Activated CD4-positive, alpha-beta T cell treated with anti-CD3 and anti-CD28 coated beads, Interleukin-2, amount 50 U/mL, for 24 hours (primary cell): ENCODE measurements around the gene CFAP91.

Experiments
- DNase-seq, 2 donors: peaks; one replicate each; pipeline ENCODE4 v3.0.0-alpha.2; 2020; ENCODE audit warnings: low read depth in 1 of 2, low spot score in 1 of 2

Gene CFAP91

GRCh38 chr3:119702530-119703527 lies at the start of gene CFAP91:
CFAP91 (plus strand) TSS chr3:119703022; CDS start chr3:119703099, 77 bp downstream.
- DNase-seq = peak; percentile 53 to 70

DNA sequence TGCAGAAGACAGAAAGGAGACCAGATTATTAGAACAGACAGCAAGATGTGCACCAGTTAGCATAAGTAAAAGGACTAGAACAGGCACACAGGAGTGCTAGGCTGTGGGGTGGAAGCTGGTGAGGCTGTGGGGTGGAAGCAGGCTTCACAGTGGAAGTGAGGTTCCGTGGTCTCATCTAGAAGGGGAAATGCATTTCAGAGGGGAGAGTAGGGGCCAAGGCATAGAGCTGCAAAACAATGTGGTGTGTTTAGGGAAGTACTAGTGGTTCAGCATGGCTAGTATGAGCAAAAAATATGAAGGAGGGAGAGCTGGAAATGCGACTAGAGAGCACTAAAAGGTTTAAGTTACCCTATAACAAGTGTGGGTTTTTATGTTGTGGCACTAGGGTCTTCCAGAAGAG lies 48.9 kb upstream of the CFAP91 start:
- DNase-seq = no peak

GRCh38 chr3:119657887-119658702 lies 44.7 kb upstream of the CFAP91 start:
- DNase-seq = no peak

DNA sequence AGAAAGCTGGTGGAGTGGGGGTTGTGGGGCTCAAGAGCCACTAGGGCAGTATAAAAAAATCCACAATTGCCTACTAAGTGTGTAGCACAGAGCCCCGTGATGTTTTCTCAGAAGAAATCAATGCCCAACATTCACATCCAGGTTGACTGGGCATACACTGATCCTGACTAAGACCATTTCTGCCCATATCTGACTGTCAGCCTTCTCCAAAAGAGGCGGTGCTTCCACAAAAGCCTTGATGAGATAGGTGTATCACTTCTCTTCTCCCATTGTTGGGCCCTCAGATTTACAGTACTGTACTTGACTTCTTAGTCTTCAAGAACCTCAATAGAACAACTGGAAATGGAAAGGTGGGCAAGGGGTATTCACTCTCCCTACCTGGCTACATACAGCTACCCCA lies 43.8 kb upstream of the CFAP91 start:
- DNase-seq = no peak

DNA sequence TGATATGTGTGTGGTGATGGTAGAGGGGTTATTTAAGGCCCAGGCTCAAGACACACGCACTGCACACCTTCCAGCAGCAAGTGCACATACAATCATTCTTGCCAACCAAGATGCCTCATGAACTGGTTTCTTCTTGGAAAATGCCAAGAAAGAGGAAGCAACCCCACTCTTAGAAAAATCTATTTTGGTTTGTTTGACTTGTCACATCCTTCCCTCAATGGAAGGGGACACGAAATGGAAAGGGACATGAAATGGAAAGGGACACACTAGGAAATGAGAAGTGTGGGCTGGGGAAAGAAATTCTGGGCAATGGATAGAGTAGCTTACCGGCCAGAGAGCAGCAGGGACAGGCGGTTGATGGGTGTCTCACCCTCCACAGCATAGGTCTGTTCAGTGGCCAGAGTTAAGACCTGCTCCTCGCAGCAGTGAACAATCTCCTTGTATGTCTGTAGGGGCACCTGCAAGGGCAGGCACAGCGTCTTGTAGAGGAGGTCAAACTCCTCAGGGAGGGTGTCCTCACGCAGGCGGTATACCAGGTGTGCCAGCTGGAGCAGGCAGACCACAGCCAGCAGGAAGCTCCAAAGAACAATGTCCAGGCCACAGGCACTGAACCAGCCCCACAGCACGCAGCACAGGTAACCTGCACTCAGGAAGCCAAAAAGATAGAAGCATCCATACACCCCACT lies 43.1 kb upstream of the CFAP91 start:
- no peak for DNase-seq

GRCh38 chr3:119660474-119661440 lies 42.1 kb upstream of the CFAP91 start, which contains the start of gene POPDC2:
POPDC2 (minus strand) TSS chr3:119660589; CDS start chr3:119660423, 166 bp downstream.
- DNase-seq = no peak

DNA sequence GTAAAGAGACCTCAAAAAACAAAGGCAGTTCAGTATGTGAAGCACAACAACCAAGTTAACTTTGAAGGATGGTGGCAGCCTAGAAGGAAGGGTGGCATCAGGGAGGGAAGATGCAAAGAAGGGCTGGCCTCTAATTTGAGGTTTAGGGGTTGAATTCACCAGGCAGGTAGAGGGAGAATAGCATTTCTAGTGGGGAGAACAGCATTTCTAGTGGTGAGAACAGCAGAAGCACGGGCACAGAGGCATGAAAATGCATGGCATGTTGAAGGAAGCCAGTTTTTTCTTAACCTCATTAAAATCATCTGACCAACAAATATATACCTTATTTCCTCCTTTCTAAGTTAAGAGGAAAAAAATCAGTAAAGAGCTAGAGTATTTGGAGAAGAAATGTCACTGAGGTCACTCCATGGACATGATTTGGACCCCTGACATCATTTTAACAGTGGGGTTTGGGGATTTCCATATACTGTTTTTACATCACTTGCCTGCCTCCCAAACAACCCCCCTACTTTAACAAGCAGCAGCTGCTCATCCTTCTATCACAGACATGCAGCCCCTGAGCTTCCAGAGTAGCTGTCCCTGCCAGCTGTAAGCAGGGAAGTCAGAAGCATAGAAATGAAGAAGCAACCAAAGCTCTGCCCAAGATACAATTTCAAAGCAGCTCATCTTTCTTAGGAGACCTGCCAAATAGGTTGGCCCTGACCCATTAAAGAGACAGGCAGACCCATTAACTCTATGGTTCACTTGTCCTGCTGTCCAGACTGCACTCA lies 40.0 kb upstream of the CFAP91 start:
- DNase-seq = no peak

GRCh38 chr3:119663885-119664284 lies 38.9 kb upstream of the CFAP91 start:
- DNase-seq = no peak

- DNase-seq = no peak
Measured at GRCh38 chr3:119664370-119664769, 38.5 kb upstream of the CFAP91 start.

- DNase-seq = no peak
Measured at GRCh38 chr3:119664850-119665379, 37.9 kb upstream of the CFAP91 start.

- DNase-seq = no peak
Measured at GRCh38 chr3:119665954-119666559, 36.8 kb upstream of the CFAP91 start.

DNA sequence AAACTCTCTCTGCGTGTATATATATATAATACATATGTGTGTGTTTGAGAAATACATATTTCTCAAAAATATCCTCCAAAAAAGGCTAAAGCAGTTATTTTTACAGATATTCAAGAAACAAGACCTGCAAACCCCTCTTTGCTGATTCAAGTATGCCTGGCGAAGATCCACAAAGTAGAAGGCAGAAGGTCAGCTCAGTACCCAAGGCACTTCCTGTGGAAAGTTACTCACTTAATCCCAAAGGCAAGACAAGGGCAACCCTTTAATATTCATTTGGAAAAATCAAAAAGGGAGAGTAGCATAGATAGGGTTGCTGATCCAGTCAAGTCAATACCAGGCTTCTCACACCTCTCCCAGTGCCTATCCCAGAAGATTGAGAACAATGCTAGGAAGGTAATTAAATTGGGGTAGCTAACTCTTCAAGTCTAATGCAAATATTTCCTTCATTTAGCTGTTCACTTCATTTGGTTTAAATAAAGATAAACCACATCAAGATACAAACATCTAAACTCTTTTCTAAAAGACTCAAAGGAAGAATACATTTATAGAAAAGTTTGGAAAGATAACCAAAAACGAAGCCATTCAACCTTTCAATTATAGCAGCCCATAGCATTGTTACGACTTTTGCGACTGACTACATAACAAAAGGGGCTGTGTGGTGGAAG lies 32.8 kb upstream of the CFAP91 start:
- no peak for DNase-seq

- DNase-seq = no peak
Measured at GRCh38 chr3:119672776-119673175, 30.0 kb upstream of the CFAP91 start.

GRCh38 chr3:119673875-119674274 lies 28.9 kb upstream of the CFAP91 start:
- no peak for DNase-seq

DNA sequence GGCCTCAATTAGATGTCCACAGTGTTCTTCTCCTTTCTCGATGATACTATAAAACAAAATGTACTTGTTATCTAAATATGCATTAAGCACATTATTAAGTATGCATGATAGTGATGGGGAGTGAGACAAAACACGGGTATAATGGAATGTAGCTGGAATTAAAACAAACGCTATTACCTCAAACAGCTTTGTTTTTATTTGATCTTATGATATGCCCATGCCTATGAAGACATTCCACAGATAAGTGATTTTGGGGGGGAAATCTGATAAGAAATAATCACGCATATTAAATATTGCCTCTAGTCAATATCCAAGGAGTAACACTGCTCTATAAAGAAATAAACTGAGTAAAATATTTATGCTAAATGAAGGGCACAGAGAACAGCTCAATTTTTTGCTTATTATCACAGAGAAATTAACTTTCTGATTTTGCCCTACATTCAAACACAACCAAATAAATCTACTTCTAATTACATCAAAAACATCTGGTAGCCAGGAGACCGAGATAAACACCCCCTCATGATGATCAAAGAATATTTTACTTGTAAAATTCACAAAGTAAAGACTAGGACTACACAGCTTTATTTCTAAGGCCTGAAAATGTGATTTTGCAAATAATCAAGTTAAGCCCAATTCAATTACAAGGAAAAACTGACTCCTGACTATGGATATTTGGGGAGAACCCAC lies 27.5 kb upstream of the CFAP91 start:
- DNase-seq = no peak

DNA sequence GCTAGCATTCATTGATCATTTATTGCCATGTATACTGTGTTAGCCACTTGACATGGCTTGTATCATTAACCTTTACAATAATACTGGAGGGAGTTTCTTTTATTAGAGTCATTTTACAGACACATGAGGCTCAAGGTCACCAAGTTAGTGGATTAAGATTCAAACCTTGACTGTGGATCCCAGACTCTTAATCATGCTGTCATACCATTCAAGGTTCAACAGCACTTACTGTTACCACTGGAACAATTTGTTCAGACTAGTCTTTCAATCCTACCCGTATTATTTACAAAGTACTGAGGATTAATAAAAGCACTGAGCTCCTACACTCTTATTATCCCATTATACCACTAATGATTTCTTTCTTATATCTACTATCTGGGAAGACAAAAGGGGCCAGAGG lies 26.8 kb upstream of the CFAP91 start:
- DNase-seq = no peak
